ENCODE measurements around the gene THEMIS2.

The THEMIS2 gene

GRCh38 chr1:27886353-27886679 lies 14.0 kb downstream of the THEMIS2 start:
- DNase-seq (ENCODE audit: low read depth), result no peak

DNA sequence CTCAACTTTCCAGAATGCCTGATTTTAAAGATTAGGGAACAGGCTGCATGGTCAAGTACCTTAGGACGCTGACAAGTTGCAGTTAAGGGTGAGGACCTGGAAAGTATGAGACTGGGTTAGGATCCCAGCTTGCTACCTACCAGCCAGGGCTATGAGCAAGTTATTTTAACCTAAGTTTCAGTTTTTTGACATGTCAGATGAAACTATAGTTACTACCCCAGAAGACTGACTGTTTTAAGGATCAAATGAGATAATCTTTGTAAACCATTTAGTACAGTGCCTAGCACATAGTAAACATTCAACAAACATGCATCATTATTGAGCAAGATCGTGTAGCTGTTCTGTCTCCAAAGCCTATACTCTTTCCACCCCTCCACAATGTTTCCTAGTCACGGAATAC lies 14.4 kb downstream of the THEMIS2 start:
- no peak for DNase-seq (ENCODE audit: low read depth)

DNA sequence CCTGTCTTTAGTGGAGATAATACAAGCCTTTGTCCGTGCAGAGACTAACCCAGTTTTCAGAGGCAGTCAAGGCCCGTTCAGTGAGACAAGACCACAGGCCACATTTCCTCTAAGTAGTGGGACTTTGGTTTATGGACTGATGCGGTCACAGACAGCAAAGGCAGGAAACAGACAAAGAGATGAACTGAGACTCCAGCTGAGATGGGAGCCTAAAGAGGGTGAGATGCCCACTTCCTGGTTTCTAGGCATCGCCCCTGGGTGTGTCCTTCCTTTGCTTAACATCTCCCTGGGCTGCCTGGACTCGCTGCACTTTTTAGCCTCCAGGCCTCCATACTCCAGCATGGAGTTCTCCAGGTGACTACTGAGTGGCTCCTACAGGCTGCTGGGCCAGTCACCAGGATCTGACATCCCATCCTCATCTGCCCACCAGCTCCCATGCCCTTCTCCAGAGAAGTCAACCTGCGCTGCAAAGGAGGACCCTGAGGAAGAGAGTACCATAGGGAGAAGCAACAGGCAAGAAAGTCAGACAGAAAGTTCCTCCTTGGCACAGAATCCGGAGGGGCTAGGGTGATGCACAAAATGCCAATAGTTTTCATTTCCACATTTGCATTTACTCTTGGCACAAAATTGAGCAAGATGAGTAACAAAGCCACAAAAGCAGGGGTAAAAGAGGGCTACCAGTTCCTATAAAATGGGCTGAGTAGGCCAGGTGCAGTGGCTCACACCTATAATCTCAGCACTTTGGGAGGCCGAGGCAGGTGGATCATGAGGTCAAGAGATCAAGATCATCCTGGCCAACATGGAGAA lies 15.1 kb downstream of the THEMIS2 start:
- no peak for DNase-seq (ENCODE audit: low read depth)

DNA sequence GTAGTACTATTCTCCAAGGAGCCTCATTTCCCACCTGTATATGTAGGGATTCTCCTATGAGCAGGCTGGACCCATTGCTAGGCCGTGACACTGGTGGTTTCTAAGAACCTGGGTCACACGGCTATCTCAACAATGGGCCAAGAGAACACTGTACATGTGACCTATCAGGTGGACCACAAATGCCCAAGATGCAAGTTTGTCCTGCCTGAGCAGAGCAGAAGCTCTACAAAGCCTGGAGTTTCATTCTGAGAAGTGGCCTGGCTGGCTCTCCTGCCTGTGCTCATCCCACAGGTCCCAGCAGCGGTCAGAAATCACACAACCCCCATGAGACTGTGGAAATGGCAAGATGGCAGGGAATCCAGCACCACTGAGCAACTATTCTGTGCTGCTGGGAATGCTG lies 17.2 kb downstream of the THEMIS2 start:
- DNase-seq (ENCODE audit: low read depth), result no peak

- DNase-seq (ENCODE audit: low read depth), result no peak
Observed at GRCh38 chr1:27891196-27891889, 19.0 kb downstream of the THEMIS2 start.

DNA sequence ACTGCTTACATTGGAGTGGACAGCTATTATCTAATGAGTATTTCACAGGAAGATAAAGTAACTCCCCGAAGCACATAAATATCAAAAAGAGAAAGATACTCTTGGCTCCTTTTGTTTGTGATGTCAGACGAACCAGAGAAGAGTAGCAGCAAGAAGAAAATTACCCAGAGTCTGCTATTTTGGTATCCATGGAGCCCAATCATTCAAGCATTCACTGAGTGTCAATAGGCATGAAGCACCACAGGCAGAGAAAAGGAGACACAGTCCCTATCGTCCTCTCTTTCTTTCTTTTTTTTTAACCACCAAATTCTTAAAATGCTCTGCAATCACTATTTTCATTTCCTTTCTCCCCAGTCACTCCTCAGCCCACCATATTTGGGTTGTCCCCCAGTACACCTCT lies 22.2 kb downstream of the THEMIS2 start:
- no peak for DNase-seq (ENCODE audit: low read depth)

DNA sequence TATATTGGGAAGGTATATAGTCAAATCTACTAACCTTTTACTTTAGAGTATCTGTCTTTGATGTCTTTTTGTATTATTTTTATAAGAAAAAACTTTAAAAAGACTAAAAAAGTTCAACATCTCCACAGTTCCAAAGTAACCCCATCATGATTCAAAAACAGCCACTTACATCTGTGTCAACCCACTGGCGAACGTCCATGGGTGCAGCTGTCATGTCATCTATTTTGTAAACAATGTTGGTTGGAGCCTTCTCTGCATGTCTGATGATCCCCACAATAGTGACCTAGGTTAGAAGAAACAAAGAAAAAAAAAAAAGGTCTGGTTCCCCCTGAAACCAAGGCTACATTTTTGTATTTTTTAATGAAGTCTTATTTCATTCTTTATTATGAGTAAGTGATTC lies 34.4 kb downstream of the THEMIS2 start:
- no peak for DNase-seq (ENCODE audit: low read depth)

DNA sequence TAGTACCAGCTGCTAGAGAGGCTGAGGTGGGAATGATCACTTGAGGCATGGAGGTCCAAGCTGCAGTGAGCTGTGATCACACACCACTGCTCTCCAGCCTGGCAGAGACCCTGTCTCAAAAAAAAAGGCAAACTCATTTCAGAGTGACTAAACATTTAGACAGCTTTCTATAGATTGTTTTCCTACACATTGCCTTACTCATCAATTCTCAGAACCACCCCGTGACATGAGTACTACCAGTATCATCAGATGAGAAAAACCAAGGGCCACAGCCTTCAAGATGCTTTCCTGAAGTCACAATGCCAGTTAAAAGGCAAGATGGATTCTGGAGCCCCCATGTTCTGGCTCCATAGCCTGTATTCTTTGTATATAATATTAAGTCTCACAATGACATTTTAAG lies 40.1 kb downstream of the THEMIS2 start:
- DNase-seq (ENCODE audit: low read depth), result no peak

DNA sequence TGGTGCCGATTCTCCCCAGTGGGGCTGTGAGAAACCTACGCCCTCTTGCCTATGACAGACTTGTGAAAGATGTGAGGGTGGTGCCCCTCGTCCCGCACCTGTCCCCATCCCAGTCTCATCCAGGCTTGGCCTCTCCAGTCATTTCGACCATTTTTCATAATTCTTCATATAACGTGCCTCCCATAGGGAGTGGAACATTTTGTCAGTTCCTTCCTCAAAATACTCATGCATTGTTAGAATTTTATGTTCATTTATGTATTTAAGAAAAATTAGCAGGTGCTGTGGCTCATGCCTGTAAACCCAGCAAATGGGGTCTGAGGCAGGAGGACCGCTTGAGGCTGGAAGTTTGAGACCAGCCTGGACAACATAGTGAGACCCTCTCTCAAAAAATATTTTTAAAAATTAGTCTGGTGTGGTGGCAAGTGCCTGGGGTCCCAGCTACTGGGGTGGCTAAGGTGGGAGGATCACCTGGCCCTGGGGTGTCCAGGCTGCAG lies 42.8 kb downstream of the THEMIS2 start:
- no peak for DNase-seq (ENCODE audit: low read depth)

DNA sequence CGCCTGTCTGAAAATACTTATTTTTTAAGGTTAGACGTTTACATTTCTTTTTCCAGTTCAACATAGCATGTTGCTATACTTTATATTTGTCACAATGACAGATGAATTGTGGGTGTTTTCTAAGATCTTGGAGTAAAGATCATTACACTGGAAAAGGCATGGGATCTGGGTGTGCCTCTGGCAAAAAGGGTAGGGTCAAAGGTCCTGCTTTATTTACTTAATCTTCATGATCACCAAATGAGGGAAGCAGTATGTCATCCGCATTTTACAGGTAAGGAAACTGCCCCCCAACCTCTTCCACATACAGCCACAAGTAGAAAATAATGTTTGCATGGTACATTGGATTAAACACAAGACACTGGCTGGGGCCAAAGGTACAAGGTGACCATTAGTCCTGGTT lies 49.9 kb downstream of the THEMIS2 start:
- no peak for DNase-seq (ENCODE audit: low read depth)

- no peak for DNase-seq (ENCODE audit: low read depth)
Observed at GRCh38 chr1:27928216-27928954, 56.0 kb downstream of the THEMIS2 start.

- DNase-seq (ENCODE audit: low read depth), result no peak
Observed at GRCh38 chr1:27931184-27931583, 58.8 kb downstream of the THEMIS2 start.

- no peak for DNase-seq (ENCODE audit: low read depth)
Observed at GRCh38 chr1:27931759-27932158, 59.4 kb downstream of the THEMIS2 start.

GRCh38 chr1:27934818-27935549 lies 62.6 kb downstream of the THEMIS2 start, which contains the start of gene SMPDL3B:
Gene SMPDL3B, plus strand, starts transcription at chr1:27935000. Its CDS starts 184 bp downstream, at chr1:27935184.
- DNase-seq (ENCODE audit: low read depth), result no peak

DNA sequence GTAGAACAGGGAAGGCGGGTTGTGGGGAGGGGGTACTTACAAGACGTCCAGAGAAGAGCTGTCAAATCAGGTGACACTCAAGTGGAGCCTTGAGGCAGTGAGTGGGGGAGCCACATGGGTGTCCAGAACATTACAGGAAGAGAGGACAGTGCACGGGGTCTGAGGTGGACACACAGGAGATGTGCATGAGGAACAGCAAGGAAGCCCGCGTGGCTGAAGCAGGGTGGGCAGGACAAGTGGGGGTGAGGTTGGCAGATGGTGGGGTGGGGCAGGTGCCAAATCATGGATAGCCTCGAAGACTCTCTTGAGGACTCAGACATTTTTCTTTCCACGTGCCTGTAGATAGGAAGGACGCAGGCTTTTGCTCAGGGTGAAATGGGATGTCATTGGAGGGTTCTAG lies 63.4 kb downstream of the THEMIS2 start:
- no peak for DNase-seq (ENCODE audit: low read depth)

Measured in non-pigmented ciliary epithelial cell (primary cell).